ENCODE measurements around the gene TUBB4B. TPM values are rescaled to one million over a fixed set of nuclear protein-coding genes. Genes with fewer than 3 reads are reported as not detected.

Gene TUBB4B
- total RNA-seq, 1 experiment from 2014 or later = 180 TPM

DNA sequence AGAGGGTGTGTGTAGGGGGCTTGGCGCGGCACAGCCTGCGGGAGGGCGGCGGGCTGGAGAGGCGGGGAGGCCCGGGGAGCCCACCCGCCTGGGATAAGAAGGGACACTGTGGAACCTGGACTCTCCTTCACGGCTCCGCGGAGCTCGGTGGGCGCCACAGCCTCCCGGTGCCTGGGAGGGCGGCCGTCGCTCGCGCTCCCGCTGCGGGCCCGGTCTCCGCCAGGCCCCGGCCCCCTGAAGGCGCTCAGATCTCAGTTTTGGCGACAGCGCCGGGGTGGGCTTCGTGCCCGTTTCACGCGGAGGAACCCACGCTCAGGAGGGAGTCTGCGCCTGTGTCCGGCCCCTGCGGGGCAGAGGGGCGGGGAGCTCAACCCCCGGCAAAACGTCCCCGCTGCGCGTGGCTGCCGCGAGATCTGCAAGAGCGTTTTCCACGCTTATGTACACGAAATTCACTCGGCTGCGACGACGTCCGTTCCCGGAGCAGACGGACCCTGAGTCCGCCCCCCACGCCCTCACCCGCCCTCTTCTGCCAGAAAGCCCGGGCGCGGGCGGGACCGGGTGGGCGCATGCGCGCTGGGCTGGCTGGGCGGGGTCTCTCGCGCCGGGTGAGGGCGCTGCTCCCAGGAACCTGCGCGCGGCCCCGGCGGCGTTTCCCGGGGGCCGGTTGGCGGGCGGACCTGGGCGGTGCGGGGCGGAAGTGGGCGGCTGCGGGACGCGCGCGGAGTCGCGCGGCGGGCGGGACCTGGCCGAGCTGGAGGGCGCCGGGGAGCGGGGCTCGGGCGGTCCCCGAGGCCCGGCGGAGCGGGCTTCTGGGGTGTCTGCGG lies 13.7 kb downstream of the TUBB4B start, which contains the start of gene NELFB:
Gene NELFB (plus strand): TSS at position 704 of the 824 bp plus-strand sequence.
- no peaks in the 10 kb centered on the region for H3K4me1 Mint-ChIP-seq (ENCODE audit: insufficient read depth, unreplicated experiment)
- peaks cover 38% of the 10 kb centered on the region for H3K36me3 Mint-ChIP-seq (ENCODE audit: insufficient read depth, unreplicated experiment)
- no peaks in the 10 kb centered on the region for H3K27me3 Mint-ChIP-seq (ENCODE audit: insufficient read depth, unreplicated experiment)
- ChIA-PET CTCF (interaction anchor here (0.8 to 2.2 kb wide), 4 partner anchors 11 to 23 kb away, joined by 3 to 11 read pairs (median 6); partner anchors contain the start of gene TOR4A), POLR2A (interaction anchor here (0.7 to 5.6 kb wide), 15 partner anchors 11 to 364 kb away, joined by 3 to 118 read pairs (median 5); partner anchors contain the start of genes EHMT1, MAN1B1, SSNA1 and TOR4A)
- TF ChIP-seq, protein P1, sequence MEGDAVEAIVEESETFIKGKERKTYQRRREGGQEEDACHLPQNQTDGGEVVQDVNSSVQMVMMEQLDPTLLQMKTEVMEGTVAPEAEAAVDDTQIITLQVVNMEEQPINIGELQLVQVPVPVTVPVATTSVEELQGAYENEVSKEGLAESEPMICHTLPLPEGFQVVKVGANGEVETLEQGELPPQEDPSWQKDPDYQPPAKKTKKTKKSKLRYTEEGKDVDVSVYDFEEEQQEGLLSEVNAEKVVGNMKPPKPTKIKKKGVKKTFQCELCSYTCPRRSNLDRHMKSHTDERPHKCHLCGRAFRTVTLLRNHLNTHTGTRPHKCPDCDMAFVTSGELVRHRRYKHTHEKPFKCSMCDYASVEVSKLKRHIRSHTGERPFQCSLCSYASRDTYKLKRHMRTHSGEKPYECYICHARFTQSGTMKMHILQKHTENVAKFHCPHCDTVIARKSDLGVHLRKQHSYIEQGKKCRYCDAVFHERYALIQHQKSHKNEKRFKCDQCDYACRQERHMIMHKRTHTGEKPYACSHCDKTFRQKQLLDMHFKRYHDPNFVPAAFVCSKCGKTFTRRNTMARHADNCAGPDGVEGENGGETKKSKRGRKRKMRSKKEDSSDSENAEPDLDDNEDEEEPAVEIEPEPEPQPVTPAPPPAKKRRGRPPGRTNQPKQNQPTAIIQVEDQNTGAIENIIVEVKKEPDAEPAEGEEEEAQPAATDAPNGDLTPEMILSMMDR (IDR thresholded peaks at IDR 0.05; ENCODE audit: unreplicated experiment) = no peak
- peak within 1 kb of the TSS; percentile 77 for H3K27ac Mint-ChIP-seq (ENCODE audit: low read depth, unreplicated experiment)
- intact Hi-C loops (cut with micrococcal nuclease) = no loop called here
- peak within 1 kb of the TSS; percentile 82 for H3K4me3 Mint-ChIP-seq (ENCODE audit: unreplicated experiment)
- BruUV-seq (replicated peaks) = no TSS peak
- H3K9me3 Mint-ChIP-seq (ENCODE audit: unreplicated experiment) = no peaks in the 10 kb centered on the region
- peak; percentile 86 for DNase-seq (ENCODE audit: unreplicated experiment)

DNA sequence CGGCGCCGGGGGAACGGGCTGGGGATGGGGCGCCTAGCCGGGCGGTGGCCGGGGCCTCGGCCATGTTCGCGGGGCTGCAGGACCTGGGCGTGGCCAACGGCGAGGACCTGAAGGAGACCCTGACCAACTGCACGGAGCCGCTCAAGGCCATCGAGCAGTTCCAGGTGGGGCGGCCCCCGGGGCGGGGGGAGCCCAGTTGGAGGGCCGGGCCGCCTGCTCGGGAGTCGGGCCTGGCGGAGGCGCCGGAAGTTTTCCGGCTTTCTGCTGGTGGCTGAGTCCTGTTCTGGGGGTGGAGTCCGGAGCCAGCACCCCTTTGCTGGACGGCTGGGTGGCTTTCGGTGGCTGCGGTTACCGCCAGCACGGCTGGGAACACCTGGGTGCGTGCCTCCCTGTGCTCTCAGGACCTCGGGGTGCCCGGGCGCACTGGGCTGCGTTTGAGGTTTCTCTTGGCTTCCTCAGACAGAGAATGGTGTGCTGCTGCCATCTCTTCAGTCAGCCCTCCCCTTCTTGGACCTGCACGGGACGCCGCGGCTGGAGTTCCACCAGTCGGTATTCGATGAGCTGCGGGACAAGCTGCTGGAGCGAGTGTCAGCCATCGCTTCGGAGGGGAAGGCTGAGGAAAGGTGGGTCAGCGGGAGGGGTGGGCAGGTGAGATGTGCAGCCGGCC lies 14.5 kb downstream of the TUBB4B start:
- ChIA-PET CTCF (interaction anchor here (0.8 to 2.2 kb wide), 8 partner anchors 9 to 137 kb away, joined by 4 to 13 read pairs (median 6); partner anchors contain the start of gene TOR4A), POLR2A (interaction anchor here (1.0 to 5.6 kb wide), 8 partner anchors 12 to 169 kb away, joined by 3 to 118 read pairs (median 5); partner anchors contain the start of genes MAN1B1, TOR4A, TPRN and TUBB4B)
- peak; percentile 20 for DNase-seq (ENCODE audit: unreplicated experiment)
- Mint-ChIP-seq H3K27me3 (ENCODE audit: insufficient read depth, unreplicated experiment) (no peaks in the 10 kb centered on the region), H3K4me1 (ENCODE audit: insufficient read depth, unreplicated experiment) (no peaks in the 10 kb centered on the region), H3K27ac (ENCODE audit: low read depth, unreplicated experiment) (no peak overlapping the region), H3K4me3 (ENCODE audit: unreplicated experiment) (peak overlapping the region; percentile 82), H3K9me3 (ENCODE audit: unreplicated experiment) (no peaks in the 10 kb centered on the region), H3K36me3 (ENCODE audit: insufficient read depth, unreplicated experiment) (peaks cover 43% of the 10 kb centered on the region)
- intact Hi-C loops (cut with micrococcal nuclease) = no loop called here
- TF ChIP-seq, protein P1 (IDR thresholded peaks at IDR 0.05; ENCODE audit: unreplicated experiment) = no peak
- no TSS peak for BruUV-seq (replicated peaks)

DNA sequence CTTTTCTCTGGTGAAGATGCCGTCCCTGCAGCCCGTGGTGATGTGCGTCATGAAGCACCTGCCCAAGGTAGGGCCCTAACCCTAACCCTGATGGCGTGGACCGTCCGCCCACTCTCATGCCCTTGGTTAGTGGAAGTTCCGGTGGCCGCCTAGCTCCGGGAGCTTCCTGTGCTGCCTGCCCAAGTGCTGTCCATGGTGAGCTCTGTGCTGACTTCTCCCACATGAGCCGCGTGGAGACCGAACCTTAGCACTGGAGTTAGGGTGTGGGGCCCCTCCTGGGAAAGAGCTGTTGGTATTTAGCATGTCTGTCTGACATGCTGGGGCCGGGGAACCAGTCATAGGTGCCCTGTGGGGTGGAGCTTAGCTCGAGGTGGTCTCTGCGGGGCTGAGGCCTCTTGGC lies 15.3 kb downstream of the TUBB4B start:
- peaks cover 49% of the 10 kb centered on the region for H3K36me3 Mint-ChIP-seq (ENCODE audit: insufficient read depth, unreplicated experiment)
- no peak for DNase-seq (ENCODE audit: unreplicated experiment)
- POLR2A ChIA-PET = interaction anchor here (1.5 to 5.6 kb wide), 3 partner anchors 13 to 56 kb away, joined by 4 to 118 read pairs (median 6); partner anchors contain the start of genes TPRN and TUBB4B
- H3K27ac Mint-ChIP-seq (ENCODE audit: low read depth, unreplicated experiment) = no peak overlapping the region
- H3K9me3 Mint-ChIP-seq (ENCODE audit: unreplicated experiment) = no peaks in the 10 kb centered on the region
- no peaks in the 10 kb centered on the region for H3K27me3 Mint-ChIP-seq (ENCODE audit: insufficient read depth, unreplicated experiment)
- intact Hi-C loops (cut with micrococcal nuclease) = no loop called here
- TF ChIP-seq, protein P1 (IDR thresholded peaks at IDR 0.05; ENCODE audit: unreplicated experiment) = no peak
- CTCF ChIA-PET = interaction anchor here (0.6 to 1.3 kb wide), 8 partner anchors 9 to 562 kb away, joined by 3 to 13 read pairs (median 4); no protein-coding TSS in a partner anchor
- no TSS peak for BruUV-seq (replicated peaks)
- H3K4me1 Mint-ChIP-seq (ENCODE audit: insufficient read depth, unreplicated experiment) = no peaks in the 10 kb centered on the region
- H3K4me3 Mint-ChIP-seq (ENCODE audit: unreplicated experiment) = peak overlapping the region; percentile 82

Data from MCF 10A (cell line).